ENCODE data around the gene HMG20A. TPM values are rescaled to one million over a fixed set of nuclear protein-coding genes. Genes with fewer than 3 reads are reported as not detected.
A peak's percentile ranks its signal among the peaks of the same experiment; 100 is the strongest.

Gene HMG20A
- total RNA-seq, 1 donor from 2014 or later = 35.5 TPM

DNA sequence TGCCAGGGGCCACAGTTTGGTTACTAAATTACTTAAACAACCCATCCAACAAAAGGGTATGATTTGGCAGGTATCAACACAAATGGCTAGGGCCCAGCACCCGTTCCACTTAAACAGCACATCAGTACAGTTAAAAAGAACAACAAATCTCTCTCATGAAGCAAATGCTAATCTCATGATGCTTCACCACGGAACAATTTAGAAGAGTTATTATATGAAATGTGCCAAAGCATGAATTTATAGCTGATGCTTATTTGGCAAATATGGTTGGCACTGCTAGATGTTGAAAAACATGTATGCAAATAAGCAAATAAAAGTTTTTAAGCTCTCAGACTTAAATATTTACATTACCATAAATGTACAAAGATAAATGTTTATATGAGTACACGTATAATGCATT is 3.1 kb upstream of the HMG20A start:
- no peak for TF ChIP-seq CTCF (IDR thresholded peaks at IDR 0.05)
- peak overlapping the region; percentile 91 for H3K4me3 Mint-ChIP-seq (ENCODE audit: unreplicated experiment)
- no peaks in the 10 kb centered on the region for H3K9me3 Mint-ChIP-seq (ENCODE audit: low read depth)
- peaks cover 2% of the 10 kb centered on the region for H3K36me3 Mint-ChIP-seq (ENCODE audit: low read depth)
- no peaks in the 10 kb centered on the region for H3K27me3 Mint-ChIP-seq (ENCODE audit: low read depth)
- no peak for DNase-seq (ENCODE audit: low spot score)
- peaks cover 37% of the 10 kb centered on the region for H3K4me1 Mint-ChIP-seq (ENCODE audit: low read depth)
- H3K27ac Mint-ChIP-seq (ENCODE audit: unreplicated experiment) = peak overlapping the region; percentile 96

DNA sequence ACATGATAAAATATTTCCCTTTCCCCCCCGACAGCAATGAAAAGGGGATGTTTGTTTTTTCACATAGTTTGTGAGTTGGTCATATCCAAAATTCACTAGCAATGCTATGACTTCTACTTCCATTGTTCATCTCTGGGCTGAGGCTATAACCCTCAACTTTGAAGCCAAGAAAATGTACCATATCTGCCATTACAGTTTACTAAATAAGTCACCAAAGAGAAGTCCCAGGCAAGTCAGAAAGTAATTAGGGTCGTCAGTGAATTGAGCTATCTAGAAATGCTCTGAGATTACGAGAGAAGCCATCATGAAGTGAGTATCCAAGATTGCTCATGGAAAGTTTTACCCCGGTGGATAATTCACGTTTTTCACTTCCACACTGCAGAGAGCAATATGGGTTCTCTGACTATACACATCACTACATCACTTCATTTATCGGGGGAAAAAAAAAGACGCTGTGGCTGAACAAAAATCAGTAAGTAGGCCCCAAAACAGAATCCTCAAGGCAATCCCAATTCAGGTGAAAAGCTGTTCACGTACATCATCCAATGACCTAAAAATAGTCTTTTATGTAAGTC is 2.2 kb upstream of the HMG20A start:
- Mint-ChIP-seq H3K9me3 (ENCODE audit: low read depth) (no peaks in the 10 kb centered on the region), H3K27me3 (ENCODE audit: low read depth) (no peaks in the 10 kb centered on the region), H3K27ac (ENCODE audit: unreplicated experiment) (peak overlapping the region; percentile 96), H3K4me3 (ENCODE audit: unreplicated experiment) (peak overlapping the region; percentile 91), H3K36me3 (ENCODE audit: low read depth) (peaks cover 2% of the 10 kb centered on the region), H3K4me1 (ENCODE audit: low read depth) (peaks cover 39% of the 10 kb centered on the region)
- no peak for TF ChIP-seq CTCF (IDR thresholded peaks at IDR 0.05)
- DNase-seq (ENCODE audit: low spot score) = no peak

DNA sequence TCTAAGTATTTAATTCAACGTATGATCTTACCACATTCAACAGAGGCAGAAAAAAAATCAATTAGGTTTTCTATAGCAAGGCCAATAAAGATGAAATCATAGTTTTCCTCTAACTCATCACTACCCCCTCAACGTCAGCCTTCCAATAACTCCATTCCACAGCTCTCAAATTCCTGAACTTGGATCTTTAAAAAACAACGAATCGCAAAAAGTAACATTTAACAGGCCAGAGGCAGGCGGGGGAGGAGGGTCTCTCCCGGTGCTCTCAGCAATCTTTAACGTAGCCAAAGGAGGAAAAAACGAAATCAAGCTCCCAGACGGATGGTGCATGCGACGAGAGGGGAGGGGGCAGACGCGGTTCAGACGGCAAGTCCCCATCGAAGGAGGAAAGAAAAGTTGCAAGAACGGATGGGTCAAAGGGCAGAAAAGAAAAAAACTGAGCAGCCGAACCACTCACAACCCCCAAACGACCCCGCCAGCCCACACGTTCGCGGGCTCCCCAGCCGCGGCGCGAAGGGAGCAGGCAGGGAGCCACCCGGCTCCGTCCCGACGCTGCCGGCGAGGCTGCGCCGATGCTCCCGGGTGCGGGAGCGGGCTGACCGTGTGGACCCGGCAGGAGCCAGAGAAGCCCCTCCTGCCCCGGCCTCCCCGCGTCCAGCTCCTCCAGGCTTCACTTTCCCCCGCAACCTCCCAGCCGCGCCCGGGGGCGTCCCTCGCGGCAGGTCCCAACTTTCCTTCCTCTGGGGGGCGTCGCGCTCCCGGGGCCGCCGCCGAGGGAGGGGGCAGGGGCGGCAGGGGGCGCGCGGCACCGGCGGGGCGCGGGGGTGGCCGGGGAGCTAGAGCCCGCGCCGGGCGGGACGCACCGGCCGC is 1.5 kb upstream of the HMG20A start:
- no peak for DNase-seq (ENCODE audit: low spot score)
- Mint-ChIP-seq H3K27me3 (ENCODE audit: low read depth) (no peaks in the 10 kb centered on the region), H3K4me3 (ENCODE audit: unreplicated experiment) (peak overlapping the region; percentile 91), H3K36me3 (ENCODE audit: low read depth) (peaks cover 2% of the 10 kb centered on the region), H3K27ac (ENCODE audit: unreplicated experiment) (peak overlapping the region; percentile 96), H3K4me1 (ENCODE audit: low read depth) (peaks cover 44% of the 10 kb centered on the region), H3K9me3 (ENCODE audit: low read depth) (no peaks in the 10 kb centered on the region)
- peak; percentile 65 for TF ChIP-seq CTCF (IDR thresholded peaks at IDR 0.05)

DNA sequence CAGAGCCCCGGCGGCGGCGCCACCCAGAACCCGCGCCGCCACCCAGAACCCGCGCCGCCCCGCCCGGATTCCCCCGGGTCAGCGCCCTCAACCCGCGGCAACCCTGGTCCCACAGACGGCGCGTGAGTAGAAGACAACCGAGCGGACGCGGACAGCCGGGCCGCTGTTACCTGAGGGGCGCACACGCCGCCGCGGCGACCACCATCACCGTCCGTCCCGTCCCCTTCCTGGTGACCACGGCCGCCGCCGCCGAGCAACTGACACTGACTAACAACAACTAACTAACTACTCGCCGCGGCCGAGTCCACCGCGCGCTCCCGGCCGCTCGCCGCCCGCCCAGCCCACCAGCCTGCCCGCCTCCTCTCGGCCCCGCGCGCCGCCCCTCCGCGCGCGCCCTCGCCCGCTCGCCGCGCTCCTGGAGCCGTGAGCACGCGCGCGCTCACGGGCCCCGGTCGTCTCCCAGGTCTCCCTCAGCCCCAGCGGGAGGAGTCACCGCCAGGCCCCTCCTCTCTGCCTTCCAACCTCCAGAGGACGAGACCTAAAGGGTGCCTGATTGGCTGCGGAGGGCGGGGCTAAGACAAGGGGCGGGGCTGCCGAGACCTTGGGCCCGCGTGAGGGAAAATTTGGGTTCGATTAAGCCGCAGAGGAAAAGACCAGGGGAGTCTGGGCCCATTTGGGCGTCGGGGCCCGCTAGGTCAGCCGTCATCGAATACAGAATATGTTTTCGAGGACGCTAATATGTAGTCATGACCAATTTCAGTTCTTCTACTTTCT is 665 bp upstream of the HMG20A start, which contains the start of gene PEAK1:
Gene PEAK1, minus strand, starts transcription at position 269 of the 774 bp plus-strand sequence. CDS start 238,178 bp downstream, outside the sequence.
- Mint-ChIP-seq H3K4me3 (ENCODE audit: unreplicated experiment) (peak within 1 kb of the TSS; percentile 93), H3K27me3 (ENCODE audit: low read depth) (no peaks in the 10 kb centered on the region), H3K27ac (ENCODE audit: unreplicated experiment) (peak within 1 kb of the TSS; percentile 98), H3K36me3 (ENCODE audit: low read depth) (peaks cover 2% of the 10 kb centered on the region), H3K4me1 (ENCODE audit: low read depth) (peaks cover 53% of the 10 kb centered on the region), H3K9me3 (ENCODE audit: low read depth) (no peaks in the 10 kb centered on the region)
- no peak for TF ChIP-seq CTCF (IDR thresholded peaks at IDR 0.05)
- DNase-seq (ENCODE audit: low spot score) = peak; percentile 99

GRCh38 chr15:77421370-77421700 is 647 bp downstream of the HMG20A start:
- Mint-ChIP-seq H3K27me3 (ENCODE audit: low read depth) (no peaks in the 10 kb centered on the region), H3K27ac (ENCODE audit: unreplicated experiment) (peak overlapping the region; percentile 98), H3K4me3 (ENCODE audit: unreplicated experiment) (peak overlapping the region; percentile 93), H3K36me3 (ENCODE audit: low read depth) (peaks cover 2% of the 10 kb centered on the region), H3K9me3 (ENCODE audit: low read depth) (no peaks in the 10 kb centered on the region), H3K4me1 (ENCODE audit: low read depth) (peaks cover 55% of the 10 kb centered on the region)
- no peak for TF ChIP-seq CTCF (IDR thresholded peaks at IDR 0.05)
- no peak for DNase-seq (ENCODE audit: low spot score)
